Activated CD4-positive, alpha-beta T cell treated with anti-CD3 and anti-CD28 coated beads for 48 hours (primary cell): ENCODE measurements around the gene CACNA1C.

Experiments
- DNase-seq: peaks from one replicate; pipeline ENCODE4 v3.0.0-alpha.2; 2020

CACNA1C gene

GRCh38 chr12:2326470-2326869, 273.7 kb downstream of the CACNA1C start:
- no peak for DNase-seq

GRCh38 chr12:2328661-2329060, 275.9 kb downstream of the CACNA1C start:
- no peak for DNase-seq

GRCh38 chr12:2329661-2330210, 276.9 kb downstream of the CACNA1C start:
- DNase-seq, result no peak

- no peak for DNase-seq
Measured at GRCh38 chr12:2332236-2332635, 279.4 kb downstream of the CACNA1C start.

- no peak for DNase-seq
Measured at GRCh38 chr12:2332947-2333346, 280.2 kb downstream of the CACNA1C start.

GRCh38 chr12:2333491-2334195, 280.9 kb downstream of the CACNA1C start:
- no peak for DNase-seq

- DNase-seq, result no peak
Measured at GRCh38 chr12:2334271-2334670, 281.5 kb downstream of the CACNA1C start.

- DNase-seq, result no peak
Measured at GRCh38 chr12:2334689-2335088, 281.9 kb downstream of the CACNA1C start.

GRCh38 chr12:2335109-2335508, 282.3 kb downstream of the CACNA1C start:
- no peak for DNase-seq

- DNase-seq, result no peak
Measured at GRCh38 chr12:2335513-2335912, 282.7 kb downstream of the CACNA1C start.

- DNase-seq, result no peak
Measured at GRCh38 chr12:2335916-2336315, 283.1 kb downstream of the CACNA1C start.

GRCh38 chr12:2336409-2336829, 283.6 kb downstream of the CACNA1C start:
- DNase-seq, result no peak

- no peak for DNase-seq
Measured at GRCh38 chr12:2337031-2338010, 284.5 kb downstream of the CACNA1C start.

GRCh38 chr12:2338381-2338780, 285.6 kb downstream of the CACNA1C start:
- DNase-seq, result no peak

- no peak for DNase-seq
Measured at GRCh38 chr12:2338991-2339431, 286.2 kb downstream of the CACNA1C start.

- DNase-seq, result no peak
Measured at GRCh38 chr12:2341051-2341751, 288.4 kb downstream of the CACNA1C start.

- no peak for DNase-seq
Measured at GRCh38 chr12:2341871-2342270, 289.1 kb downstream of the CACNA1C start.

- no peak for DNase-seq
Measured at GRCh38 chr12:2343681-2344080, 290.9 kb downstream of the CACNA1C start.

GRCh38 chr12:2344476-2344875, 291.7 kb downstream of the CACNA1C start:
- no peak for DNase-seq

- DNase-seq, result no peak
Measured at GRCh38 chr12:2344885-2345284, 292.1 kb downstream of the CACNA1C start.

- no peak for DNase-seq
Measured at GRCh38 chr12:2345902-2346301, 293.1 kb downstream of the CACNA1C start.

- DNase-seq, result no peak
Measured at GRCh38 chr12:2346416-2346815, 293.6 kb downstream of the CACNA1C start.
